SW 1271 (cell line): ENCODE results near the gene CHML.

Experiments
- DNase-seq, 2 experiments: peaks; one replicate each; lab custom pipeline; 2025; lab: John Stamatoyannopoulos, UW

CHML gene

GRCh38 chr1:241590719-241591118 is 49.5 kb downstream of the CHML start:
- no peak for DNase-seq
